HG03175 (cell line): Measurements from ENCODE around the gene RGL2.
"Not testable (repeated sequence)": the region's sequence is repeated elsewhere in the genome, so short reads cannot be mapped to it uniquely, and the experiment has no call there.

ENCODE experiments used
- ATAC-seq: cut with Tn5 transposase; IDR thresholded peaks from one replicate; pipeline ENCODE4 v1.9.1; 2021; ENCODE audit warnings: mild to moderate bottlenecking, moderate library complexity; ENCODE audit not compliant: unreplicated experiment

RGL2 gene

DNA sequence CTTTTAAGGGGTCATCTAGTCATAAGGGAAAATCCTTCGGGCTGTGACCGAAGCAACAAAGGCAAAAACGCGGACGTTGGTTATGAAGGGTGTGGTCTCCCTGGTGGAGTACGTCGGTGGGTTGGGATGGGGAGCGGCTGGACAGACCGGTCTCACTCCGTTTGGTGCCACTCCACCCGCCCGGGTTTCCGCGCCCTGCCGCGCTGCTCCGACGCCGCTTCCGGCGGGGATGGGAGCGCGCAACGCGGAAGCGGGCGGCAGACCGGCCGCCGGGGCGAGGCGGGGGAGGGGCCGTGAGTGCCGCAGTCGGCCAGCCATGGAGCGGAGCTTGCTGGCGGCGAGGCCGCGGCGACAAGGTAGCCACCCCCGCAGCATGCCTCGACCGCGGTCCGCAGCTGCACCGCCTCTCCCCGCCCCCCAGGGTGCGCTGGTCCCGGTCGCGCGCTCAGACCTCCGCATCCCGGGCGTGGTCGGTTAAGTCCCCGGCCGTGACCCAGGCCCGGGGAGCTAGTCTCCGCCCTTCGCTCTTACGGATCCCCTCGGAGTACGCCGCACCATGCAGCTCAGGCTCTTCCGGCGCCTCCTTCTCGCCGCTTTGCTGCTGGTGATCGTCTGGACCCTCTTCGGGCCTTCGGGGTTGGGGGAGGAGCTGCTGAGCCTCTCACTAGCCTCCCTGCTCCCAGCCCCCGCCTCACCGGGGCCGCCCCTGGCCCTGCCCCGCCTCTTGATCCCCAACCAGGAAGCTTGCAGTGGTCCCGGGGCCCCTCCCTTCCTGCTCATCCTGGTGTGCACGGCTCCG, 21.7 kb downstream of the RGL2 start, which contains the start of gene B3GALT4:
Gene B3GALT4, plus strand, starts transcription at position 260 of the 799 bp plus-strand sequence. Its CDS starts 297 bp downstream, at position 557.
- peak; percentile 52 for ATAC-seq

DNA sequence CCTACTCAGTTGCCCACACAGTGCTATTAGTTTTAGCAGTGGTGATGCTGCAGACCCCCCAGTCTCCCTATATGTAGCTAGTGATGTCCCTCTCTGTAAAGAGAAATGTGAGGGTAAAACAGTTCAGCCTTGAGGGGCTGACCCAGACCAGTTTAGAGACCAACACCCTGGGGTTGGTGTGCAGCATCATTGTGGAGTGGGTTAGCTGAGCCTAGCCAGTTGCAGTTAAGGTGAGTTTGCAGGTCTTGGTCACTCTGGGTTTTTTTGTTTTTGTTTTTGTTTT, 22.2 kb downstream of the RGL2 start:
- ATAC-seq = no peak

DNA sequence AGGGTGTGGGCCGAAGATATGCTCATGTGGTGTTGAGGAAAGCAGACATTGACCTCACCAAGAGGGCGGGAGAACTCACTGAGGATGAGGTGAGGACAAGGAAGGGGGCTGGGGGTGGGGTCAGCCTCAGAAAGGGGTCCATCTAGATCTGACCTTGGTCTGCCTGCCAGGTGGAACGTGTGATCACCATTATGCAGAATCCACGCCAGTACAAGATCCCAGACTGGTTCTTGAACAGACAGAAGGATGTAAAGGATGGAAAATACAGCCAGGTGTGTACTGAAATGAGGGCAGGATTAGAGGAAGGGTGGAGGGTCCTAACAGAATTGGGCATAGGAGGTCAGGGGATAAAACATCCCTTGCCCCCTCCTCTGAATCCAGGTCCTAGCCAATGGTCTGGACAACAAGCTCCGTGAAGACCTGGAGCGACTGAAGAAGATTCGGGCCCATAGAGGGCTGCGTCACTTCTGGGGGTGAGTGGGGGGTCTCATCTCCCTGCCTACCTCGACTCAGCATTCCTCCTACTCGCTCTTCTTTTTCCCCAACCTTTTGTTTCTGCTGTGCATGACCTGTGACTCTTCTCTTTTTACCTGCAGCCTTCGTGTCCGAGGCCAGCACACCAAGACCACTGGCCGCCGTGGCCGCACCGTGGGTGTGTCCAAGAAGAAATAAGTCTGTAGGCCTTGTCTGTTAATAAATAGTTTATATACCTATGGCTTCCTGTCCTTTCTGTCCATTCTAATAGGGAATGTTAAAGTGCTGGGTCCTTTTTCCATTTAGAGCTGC, 22.8 kb downstream of the RGL2 start:
- not testable (repeated sequence) for ATAC-seq

DNA sequence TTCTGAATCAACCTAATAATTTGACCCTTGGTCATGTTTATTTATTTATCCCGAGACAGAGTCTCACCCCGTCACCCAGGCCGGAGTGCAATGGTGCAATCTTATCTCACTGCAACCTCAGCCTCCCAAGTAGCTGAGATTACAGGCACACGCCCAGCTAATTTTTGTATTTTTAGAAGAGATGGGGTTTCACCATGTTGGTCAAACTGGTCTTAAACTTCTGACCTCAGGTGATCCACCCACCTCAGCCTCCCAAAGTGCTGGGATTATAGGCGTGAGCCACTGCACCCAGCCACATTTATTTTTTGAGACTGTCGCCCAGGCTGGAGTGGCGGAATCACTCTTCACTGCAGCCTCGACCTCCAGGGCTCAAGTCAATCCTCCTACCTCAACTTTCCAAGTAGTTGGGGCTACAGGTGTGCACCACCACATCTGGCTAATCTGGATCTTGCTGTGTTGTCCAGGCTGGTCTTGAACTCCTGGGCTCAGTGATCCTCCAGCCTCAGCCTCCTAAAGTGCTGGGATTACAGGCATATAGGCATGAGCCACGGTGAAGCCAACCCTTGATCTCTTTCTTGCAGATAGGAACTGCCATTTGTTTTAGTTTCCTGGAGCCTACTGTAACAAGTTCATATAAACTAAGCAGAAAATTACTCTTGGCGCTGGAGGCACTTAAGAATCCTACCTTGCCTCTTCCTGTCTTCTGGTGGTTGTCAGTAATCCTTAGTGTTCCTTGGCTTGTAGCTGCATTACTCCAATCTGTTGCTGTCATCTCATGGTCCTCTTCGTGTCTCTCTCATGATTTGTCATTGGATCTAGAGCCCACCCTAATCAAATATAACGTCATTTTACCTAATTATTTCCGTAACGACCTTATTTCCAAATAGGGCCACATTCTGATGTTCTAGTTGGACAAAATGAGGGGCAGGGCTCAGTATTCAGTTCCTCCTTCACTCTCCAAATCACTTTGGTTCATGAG, 24.5 kb downstream of the RGL2 start:
- ATAC-seq = no peak

DNA sequence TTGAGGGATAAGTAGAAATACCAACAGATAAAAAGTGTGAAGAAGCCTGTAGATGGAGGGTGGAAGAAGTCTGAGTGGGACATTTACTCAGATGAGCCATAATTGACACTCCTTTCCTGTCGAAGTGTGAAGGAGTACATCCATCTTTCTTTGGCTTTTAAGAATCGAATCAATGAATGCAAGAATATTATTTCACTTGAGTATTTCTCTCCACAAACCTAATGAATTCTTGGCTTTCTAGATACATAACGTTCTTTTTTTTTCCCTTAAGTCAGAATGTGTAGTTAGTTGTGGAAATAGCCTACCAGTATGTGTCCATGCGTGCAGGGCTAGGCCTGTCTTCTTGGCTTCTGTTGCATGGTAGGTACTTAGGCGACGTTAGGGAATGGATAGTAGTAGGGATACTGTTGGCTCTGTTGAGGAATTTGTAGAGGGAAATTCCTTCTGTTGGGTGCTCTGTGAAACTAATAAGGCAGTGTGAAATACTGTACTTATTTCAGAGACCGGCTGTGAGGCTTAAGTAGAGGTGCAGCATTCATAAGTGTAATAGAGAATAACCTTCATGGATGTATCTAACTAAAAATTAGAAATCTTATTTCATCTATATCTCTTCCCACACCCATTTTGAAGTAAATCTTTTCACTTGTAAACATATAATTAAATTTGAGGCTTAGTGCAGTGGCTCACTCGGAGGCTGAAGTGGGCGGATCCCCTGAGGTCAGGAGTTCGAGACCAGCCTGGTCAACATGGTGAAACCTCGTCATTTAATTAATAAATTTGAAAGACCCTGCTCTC, 25.4 kb downstream of the RGL2 start:
- no peak for ATAC-seq

DNA sequence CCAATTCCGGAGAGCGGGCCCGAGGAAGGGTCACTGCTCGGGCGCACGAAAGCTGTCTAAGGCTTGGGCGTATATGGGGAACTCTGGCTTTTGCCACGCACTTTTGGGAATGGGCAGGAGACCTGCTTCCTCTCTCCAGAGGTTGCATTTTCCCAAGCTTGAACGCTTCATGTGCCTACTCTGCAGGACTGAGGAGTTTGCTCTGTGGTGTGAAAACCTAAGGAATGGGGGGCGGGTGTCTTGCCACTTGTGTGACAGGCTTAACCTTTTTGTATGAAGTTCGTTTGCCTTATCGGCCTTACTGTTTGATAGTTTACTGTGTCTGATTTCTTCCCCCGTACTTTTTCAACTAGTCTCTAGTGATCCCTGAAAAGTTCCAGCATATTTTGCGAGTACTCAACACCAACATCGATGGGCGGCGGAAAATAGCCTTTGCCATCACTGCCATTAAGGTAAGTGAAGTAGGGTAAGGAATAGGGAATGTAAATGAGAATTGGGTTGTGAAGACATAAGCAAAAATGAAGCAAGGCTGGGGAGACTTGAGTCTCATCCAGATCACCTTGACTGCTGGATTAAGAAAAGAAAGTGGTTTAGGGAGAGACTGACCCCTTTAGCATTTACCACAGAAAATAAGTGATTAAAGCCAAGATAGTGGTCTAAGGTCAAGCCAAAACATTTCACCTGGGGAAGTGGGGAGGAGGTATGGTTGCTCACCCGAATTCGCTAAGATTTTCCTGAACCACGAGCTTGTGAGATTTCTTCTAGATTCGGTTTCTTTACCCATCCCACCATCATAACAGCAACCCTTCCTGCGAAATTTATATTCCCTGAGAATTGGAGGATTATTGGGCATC, 26.2 kb downstream of the RGL2 start:
- ATAC-seq = peak; percentile 13

DNA sequence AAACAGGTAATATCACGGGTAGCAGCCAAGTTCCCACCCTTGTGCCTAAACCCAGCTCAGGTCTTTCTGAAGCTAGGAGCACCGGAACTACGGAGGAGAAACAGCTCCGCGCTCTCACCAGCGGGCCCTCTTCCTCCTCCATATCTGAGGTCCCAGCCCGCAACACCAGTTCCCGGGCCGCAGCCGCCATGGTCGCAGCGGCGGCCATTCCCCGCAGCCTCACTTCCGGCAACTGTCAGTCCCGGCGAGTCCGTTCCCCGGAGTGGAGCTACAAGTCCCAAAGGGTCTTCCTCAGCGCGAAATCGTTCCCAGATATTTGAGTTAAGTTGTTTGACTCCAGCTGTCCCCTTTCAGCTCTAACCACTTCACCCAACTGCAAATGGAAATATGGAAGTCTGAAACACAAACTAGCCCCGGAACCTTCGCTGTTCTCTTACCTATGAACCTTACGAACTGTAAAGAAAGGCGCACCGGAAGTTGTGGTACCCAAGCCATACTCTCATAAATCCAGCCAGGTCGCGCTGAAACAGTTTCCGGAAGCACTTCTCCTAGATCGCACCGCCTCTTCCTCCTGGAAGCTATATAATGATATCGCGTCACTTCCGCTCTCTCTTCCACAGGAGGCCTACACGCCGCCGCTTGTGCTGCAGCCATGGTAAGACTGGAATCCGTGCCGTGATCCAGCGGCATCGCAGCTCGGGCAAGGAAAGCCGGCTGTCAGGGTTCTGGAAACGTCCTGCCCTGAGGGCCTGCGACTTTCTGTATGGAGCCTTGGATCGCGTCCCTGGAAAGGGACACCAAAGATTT, 27.1 kb downstream of the RGL2 start, which contains the start of the genes RPS18 and VPS52:
Gene RPS18, plus strand, starts transcription at position 608 of the 807 bp plus-strand sequence. Its CDS starts 45 bp downstream, at position 653.
Gene VPS52, minus strand, starts transcription at position 409 of the 807 bp plus-strand sequence. Its CDS starts 201 bp downstream, at position 208.
- peak; percentile 87 for ATAC-seq

DNA sequence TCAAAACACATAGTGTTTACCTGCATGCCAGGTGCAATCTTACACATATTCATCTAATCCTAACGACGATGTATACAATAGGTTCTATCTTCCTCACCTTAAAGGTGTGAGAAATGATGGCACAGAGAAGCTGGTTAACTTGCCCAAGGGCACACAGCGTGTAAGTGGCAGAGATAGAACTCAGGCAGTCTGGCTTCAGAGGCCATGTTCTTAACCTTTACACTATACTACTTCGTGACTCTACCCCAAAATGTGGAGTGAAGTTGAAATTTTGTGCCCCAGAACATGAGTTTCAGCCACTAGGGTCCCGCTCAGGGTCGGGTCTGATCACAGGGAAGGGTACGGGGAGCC, 27.6 kb downstream of the RGL2 start:
- ATAC-seq = peak; percentile 15

DNA sequence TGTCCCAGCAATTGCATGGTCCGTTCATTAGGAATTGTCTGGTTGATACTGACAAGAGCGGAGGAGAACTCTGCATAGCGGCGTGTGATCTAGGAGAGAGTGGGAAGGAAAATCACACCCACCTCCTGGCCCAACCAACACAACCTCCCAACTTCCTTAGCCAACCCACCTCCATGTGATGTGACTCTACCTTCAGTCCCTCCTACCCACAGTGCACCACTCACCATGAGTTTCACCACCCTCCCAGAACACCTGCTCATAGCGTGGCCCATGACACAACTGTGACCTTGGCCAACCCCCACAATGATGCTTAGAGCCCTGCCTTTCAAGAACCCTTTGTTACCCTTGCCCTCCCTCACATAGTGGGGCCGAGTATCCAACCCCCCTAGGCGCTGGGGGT, 34.7 kb downstream of the RGL2 start:
- ATAC-seq = no peak

DNA sequence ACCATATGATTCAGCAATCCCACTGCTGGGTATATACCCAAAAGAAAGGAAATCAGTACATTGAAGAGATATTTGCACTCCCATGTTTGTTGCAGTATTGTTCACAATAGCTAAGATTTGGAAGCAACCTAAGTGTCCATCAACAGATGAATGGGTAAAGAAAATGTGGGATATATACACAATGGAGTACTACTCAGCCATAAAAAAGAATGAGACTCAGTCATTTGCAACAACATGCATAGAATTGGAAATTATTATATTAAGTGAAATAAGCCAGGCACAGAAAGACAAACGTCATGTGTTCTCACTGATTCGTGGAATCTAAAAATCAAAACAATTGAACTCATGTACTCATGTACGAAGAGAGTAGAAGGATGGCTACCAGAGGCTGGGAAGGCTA, 36.3 kb downstream of the RGL2 start:
- not testable (repeated sequence) for ATAC-seq

DNA sequence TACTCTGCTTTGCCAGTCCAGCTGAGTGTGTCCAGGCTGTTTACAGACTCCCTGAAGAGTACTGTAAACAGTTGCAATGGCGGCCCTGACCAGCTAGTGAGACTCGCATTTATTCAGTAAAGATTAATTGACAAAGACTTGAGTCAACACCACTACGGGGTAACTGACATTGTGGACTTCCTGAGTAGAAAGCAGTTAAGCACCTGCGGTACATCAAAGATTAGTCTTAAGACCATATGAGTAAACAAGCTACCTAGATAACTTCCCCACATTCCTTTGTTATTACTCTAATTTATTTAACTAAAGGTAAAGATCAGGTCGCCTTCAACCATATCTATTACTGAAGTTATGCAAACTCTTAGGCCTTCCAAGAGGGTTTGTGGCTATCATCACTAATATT, 39.7 kb downstream of the RGL2 start:
- ATAC-seq = no peak

DNA sequence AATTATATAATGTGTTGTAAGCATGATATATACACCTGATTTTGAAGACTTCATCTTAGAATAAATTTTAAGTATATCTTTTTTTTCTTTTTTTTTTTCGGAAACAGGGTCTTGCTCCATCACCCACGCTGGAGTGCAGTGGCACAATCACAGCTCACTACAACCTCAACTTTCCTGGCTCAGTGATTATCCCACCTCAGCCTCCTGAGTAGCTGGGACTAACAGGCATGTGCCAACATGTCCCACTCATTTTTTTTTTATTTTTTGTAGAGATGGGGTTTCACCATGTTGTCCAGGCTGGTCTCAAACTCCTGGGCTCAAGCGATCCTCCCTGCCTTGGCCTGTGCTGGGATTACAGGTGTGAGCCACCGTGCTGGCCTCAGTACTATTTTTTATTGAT, 44.2 kb downstream of the RGL2 start:
- no peak for ATAC-seq

DNA sequence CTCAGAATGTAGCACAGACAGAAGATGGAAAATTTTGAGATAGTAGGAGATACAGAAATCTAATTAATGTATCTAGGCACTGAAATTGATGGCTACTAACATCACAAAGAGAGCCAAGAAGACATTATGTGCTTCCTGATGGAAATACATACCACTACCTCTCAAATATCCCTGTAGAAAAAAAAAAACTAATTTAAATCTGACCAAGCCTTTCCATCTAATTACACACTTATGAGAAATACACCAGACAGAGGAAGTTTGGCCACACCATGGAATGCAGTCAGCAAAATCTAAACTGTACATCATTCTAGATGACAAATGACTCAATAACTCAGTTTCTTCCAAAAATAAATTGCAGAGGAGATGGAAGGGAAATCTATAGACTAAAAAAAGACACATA, 46.0 kb downstream of the RGL2 start:
- ATAC-seq = no peak

DNA sequence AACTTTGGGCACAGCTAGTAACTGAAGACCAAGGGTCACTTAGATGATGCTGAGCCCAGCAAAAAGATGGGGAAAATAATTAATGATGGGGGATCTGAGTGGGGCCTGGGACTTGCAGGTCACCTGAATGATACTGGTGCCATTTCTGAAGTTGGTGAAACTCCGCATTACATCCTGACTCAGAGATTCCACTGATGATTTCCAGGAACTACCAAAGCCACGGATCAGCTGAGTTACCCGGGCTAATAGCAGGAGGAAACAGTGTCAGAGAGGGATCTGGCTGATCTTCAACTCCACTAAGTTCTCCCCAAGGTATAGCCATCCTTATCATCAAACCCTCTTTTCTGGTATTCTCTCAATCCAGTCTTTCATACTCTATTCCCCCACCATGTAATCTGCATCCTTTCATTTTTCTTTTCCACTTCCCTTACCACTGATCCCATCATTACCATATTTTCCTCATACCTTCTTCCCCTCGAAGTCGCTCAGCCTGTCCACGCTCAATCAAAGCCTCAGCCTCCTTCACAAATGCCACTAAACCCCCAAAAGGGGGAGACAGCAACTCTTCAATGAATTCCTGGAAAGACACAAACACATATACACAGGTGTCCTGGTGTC, 47.2 kb downstream of the RGL2 start:
- ATAC-seq = no peak

DNA sequence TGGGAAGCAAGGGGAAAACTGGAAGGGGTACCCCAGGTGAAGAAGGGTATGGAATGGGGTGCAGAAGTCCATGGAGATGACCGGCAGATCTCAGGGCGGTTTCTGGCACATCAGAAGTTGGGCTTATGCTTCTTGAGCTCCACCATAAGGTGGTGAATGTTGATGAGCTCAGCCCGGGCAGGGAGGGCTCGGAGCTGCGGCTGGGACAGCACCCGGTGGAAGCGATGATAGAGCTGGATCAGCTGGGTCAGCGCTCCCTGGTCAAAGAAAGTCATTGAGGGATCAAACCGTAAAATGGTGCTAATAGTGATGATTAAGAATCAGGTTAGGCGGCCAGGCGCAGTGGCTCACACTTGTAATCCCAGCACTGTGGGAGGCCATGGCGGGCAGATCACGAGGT, 48.0 kb downstream of the RGL2 start:
- ATAC-seq = no peak

DNA sequence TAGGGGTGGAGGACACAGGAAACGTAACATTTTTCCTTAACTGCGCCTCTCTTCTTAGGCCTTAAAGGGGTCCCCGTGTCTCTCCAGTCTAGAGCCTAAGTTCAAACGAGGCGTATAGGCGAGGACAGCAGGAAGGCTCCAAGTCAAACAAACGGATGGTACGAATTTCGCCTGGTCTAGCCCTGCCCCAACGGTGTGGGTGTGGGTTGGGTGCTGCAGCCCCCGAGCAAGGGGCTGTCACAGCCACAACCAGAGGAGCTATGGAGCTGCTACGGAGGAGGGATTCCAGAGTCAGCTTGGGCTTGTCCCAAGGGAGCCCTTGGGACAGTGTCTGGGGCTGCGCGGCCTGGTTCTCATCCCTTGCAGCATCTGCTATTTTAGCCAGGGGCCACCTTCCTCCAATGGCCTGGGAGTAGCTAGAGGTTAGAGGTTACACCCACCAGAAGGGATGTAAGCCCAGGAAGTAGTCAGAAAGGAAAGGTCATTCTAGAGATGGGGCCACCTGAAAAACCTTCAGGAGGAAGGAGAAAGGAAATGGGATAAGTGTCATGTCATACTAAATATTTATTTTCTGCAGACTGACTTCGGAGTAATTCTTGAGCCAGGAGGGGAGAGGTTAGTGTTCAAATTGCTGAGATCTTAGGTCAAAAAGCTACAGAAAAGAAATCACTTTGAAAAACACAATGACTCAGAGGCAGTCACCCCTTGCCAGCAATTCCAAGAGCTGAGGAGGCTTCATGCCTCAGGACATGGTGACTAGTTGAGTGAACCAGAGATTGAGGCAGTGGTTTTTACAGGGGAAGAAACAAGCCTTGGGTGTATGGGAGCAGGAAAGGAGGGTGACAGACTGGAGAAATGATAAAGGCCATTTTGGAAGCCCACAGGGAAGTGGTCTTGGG, 48.8 kb downstream of the RGL2 start:
- no peak for ATAC-seq
